ENCODE results near the gene COA8. TPM values are rescaled to one million over a fixed set of nuclear protein-coding genes. Genes with fewer than 3 reads are reported as not detected.

The COA8 gene
- polyA plus RNA-seq, 1 of the 3 experiments (the other 2 are of a cell fraction): 25.2 TPM

DNA sequence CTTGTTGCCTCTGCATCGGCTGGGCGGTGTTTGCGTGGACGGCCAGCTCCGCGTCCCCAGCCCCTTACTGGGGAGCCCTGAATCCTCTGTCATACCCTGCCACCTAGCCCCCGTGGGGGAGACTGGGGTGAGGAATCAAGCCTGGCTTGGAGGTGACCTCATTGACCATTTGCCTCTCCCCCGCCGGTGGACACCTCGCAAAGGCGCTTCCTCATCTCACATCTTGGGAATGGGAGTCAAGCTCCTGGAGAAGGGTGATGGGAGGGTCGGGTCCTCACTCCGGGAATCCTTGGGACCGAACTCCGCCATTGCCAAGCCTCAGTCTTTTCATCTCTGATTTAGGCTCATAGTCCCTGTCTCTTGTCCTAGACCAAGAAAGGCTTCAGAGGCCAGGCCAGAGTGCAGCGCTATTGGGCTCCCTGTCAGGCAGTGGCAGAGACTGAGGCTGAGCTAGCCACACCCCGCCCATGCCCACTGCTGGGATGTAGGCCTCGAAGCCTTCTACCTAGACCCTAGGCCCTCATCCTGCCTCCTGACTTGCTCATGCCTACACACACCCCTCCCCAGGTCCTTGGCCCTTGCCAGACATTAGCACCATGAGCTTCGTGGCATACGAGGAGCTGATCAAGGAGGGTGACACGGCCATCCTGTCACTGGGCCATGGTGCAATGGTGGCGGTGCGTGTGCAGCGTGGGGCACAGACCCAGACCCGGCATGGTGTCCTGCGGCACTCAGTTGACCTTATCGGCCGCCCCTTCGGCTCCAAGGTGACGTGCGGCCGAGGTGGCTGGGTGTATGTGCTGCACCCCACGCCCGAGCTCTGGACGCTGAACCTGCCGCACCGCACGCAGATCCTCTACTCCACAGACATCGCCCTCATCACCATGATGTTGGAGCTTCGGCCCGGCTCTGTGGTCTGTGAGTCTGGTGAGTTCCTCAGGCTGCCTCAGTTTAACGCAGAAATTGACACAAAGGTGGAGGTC lies 33.1 kb upstream of the COA8 start:
- peak overlapping the region; percentile 89 for H3K9ac ChIP-seq
- H3K9me3 ChIP-seq: no peaks in the 10 kb centered on the region
- H3K79me2 ChIP-seq (ENCODE audit: insufficient read depth): peaks cover 36% of the 10 kb centered on the region
- peaks cover 0 to 24% of the 10 kb centered on the region in 2 experiments for H3K36me3 ChIP-seq (replicated peaks in 1 of 2; ENCODE audit: control insufficient read depth in 1 of 2, insufficient read depth in 2 of 2, low read length in 1 of 2)
- H4K20me1 ChIP-seq (ENCODE audit: insufficient read depth): peaks cover 9% of the 10 kb centered on the region; the same call in 1 of the 2 replicates
- H2AFZ ChIP-seq (ENCODE audit: low read depth): peak overlapping the region; percentile 59; the same call in 1 of the 2 replicates
- no peaks in the 10 kb centered on the region for H3K9me2 ChIP-seq
- peaks cover 3% of the 10 kb centered on the region for H3F3A ChIP-seq (replicated peaks; ENCODE audit: insufficient read depth)
- ChIA-PET CTCF (interaction anchor here (0.8 to 8.5 kb wide), 6 partner anchors 9 to 29 kb away, joined by 3 to 52 read pairs (median 12); no protein-coding TSS in a partner anchor), POLR2A (interaction anchor here (1.6 kb wide), 1 partner anchor 14 kb away, joined by 6 read pairs; no protein-coding TSS in a partner anchor)
- WGBS (ENCODE audit: low lambda C conversion rate): 16% methylated on average over 14 of the region's 42 CpGs
- peak overlapping the region; percentile 99 for H3K4me2 ChIP-seq
- DNase-seq: no peak
- no peaks in the 10 kb centered on the region for H3K27me3 ChIP-seq (ENCODE audit: insufficient read depth)
- H3K27ac ChIP-seq (ENCODE audit: low read depth in 2 of 2, low read length in 1 of 2): peak overlapping the region in 1 of 2 experiments; percentile 40; a peak in 2 of 4 replicates
- TF ChIP-seq EP300 (IDR thresholded peaks at IDR 0.05; ENCODE audit: borderline replicate concordance in 1 of 2, low read depth in 1 of 2, low read length in 1 of 2): no peak
- TF ChIP-seq ELF1 (IDR thresholded peaks at IDR 0.05): no peak
- TF ChIP-seq, protein P1, sequence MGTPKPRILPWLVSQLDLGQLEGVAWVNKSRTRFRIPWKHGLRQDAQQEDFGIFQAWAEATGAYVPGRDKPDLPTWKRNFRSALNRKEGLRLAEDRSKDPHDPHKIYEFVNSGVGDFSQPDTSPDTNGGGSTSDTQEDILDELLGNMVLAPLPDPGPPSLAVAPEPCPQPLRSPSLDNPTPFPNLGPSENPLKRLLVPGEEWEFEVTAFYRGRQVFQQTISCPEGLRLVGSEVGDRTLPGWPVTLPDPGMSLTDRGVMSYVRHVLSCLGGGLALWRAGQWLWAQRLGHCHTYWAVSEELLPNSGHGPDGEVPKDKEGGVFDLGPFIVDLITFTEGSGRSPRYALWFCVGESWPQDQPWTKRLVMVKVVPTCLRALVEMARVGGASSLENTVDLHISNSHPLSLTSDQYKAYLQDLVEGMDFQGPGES (IDR thresholded peaks at IDR 0.05; ENCODE audit: low read depth, low read length): no peak
- TF ChIP-seq CHD2 (IDR thresholded peaks at IDR 0.05; ENCODE audit: low read length, partially characterized antibody): no peak
- TF ChIP-seq TEAD4 (IDR thresholded peaks at IDR 0.05; ENCODE audit: borderline replicate concordance, insufficient read depth): no peak
- TF ChIP-seq NRF1 (IDR thresholded peaks at IDR 0.05; ENCODE audit: low read depth, low read length): no peak
- no peak for TF ChIP-seq GABPA (IDR thresholded peaks at IDR 0.05; ENCODE audit: low read depth)
- TF ChIP-seq, protein P2, sequence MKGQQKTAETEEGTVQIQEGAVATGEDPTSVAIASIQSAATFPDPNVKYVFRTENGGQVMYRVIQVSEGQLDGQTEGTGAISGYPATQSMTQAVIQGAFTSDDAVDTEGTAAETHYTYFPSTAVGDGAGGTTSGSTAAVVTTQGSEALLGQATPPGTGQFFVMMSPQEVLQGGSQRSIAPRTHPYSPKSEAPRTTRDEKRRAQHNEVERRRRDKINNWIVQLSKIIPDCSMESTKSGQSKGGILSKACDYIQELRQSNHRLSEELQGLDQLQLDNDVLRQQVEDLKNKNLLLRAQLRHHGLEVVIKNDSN (IDR thresholded peaks at IDR 0.05; ENCODE audit: borderline replicate concordance, low read depth): no peak
- TF ChIP-seq, protein P3, sequence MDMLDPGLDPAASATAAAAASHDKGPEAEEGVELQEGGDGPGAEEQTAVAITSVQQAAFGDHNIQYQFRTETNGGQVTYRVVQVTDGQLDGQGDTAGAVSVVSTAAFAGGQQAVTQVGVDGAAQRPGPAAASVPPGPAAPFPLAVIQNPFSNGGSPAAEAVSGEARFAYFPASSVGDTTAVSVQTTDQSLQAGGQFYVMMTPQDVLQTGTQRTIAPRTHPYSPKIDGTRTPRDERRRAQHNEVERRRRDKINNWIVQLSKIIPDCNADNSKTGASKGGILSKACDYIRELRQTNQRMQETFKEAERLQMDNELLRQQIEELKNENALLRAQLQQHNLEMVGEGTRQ (IDR thresholded peaks at IDR 0.05; ENCODE audit: borderline replicate concordance, low read depth, low read length): no peak
- TF ChIP-seq POLR2AphosphoS5 (IDR thresholded peaks at IDR 0.05; ENCODE audit: low read depth, low read length): no peak; the same call in 1 of the 2 replicates
- no peak for TF ChIP-seq SIN3A (IDR thresholded peaks at IDR 0.05; ENCODE audit: borderline replicate concordance, low read depth, low read length)
- TF ChIP-seq, protein P4, sequence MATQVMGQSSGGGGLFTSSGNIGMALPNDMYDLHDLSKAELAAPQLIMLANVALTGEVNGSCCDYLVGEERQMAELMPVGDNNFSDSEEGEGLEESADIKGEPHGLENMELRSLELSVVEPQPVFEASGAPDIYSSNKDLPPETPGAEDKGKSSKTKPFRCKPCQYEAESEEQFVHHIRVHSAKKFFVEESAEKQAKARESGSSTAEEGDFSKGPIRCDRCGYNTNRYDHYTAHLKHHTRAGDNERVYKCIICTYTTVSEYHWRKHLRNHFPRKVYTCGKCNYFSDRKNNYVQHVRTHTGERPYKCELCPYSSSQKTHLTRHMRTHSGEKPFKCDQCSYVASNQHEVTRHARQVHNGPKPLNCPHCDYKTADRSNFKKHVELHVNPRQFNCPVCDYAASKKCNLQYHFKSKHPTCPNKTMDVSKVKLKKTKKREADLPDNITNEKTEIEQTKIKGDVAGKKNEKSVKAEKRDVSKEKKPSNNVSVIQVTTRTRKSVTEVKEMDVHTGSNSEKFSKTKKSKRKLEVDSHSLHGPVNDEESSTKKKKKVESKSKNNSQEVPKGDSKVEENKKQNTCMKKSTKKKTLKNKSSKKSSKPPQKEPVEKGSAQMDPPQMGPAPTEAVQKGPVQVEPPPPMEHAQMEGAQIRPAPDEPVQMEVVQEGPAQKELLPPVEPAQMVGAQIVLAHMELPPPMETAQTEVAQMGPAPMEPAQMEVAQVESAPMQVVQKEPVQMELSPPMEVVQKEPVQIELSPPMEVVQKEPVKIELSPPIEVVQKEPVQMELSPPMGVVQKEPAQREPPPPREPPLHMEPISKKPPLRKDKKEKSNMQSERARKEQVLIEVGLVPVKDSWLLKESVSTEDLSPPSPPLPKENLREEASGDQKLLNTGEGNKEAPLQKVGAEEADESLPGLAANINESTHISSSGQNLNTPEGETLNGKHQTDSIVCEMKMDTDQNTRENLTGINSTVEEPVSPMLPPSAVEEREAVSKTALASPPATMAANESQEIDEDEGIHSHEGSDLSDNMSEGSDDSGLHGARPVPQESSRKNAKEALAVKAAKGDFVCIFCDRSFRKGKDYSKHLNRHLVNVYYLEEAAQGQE (IDR thresholded peaks at IDR 0.05; ENCODE audit: low read depth, low read length): no peak
- H3K4me1 ChIP-seq (ENCODE audit: control insufficient read depth in 1 of 2, insufficient read depth in 2 of 2, low read depth in 1 of 2, low read length in 1 of 2): peaks cover 9 to 25% of the 10 kb centered on the region in 2 experiments; a peak in 1 of 4 replicates
- H3K4me3 ChIP-seq (ENCODE audit: low read depth in 2 of 2, low read length in 1 of 2): peak overlapping the region; percentile 94 to 99
